GM18507 (cell line): ENCODE data around the gene SAT2.

Experiments used
- DNase-seq: peaks from one replicate; pipeline ENCODE4 v3.0.0; 2011; ENCODE audit warnings: low read depth; ENCODE audit not compliant: insufficient read length; ENCODE audit errors: extremely low spot score
- FAIRE-seq: peaks from 2 replicates; lab custom pipeline; 2011; peaks lifted over from hg19 to GRCh38; lab: Jason Lieb, UNC

The SAT2 gene

GRCh38 chr17:7579001-7579833, 48.4 kb downstream of the SAT2 start, which contains the start of gene CD68:
TSS of gene CD68 (plus strand) at chr17:7579638. CDS start at chr17:7579678, 40 bp downstream.
- DNase-seq = peak; percentile 63
- peak; percentile 92 for FAIRE-seq

DNA sequence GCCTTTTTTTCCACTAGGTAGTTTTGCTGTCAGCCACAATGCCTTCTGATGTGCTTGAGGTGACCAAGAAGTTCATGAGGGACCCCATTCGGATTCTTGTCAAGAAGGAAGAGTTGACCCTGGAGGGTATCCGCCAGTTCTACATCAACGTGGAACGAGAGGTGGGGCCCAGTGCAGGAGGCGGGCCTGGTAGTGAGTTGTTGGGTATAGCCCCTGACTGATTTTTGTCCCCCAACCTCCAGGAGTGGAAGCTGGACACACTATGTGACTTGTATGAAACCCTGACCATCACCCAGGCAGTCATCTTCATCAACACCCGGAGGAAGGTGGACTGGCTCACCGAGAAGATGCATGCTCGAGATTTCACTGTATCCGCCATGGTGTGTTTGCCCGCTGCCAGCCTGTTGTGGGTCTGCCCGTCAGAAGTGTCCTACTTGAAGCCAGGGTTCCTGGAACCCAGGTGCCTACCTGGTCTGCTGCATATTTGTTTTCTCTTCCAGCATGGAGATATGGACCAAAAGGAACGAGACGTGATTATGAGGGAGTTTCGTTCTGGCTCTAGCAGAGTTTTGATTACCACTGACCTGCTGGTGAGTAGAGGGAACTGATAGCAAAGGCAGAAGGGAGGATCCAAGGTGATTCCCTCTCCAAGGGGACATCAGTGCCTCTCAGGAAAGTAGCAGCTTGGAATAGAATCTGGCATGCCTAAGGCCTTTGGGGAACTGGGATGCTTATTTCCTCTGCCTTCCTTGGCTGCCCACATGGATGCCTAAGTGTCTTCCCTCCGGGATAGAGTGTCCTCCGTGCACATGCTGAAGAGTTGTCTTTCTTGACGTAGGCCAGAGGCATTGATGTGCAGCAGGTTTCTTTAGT, 50.1 kb downstream of the SAT2 start:
- FAIRE-seq (no peak), DNase-seq (no peak)

DNA sequence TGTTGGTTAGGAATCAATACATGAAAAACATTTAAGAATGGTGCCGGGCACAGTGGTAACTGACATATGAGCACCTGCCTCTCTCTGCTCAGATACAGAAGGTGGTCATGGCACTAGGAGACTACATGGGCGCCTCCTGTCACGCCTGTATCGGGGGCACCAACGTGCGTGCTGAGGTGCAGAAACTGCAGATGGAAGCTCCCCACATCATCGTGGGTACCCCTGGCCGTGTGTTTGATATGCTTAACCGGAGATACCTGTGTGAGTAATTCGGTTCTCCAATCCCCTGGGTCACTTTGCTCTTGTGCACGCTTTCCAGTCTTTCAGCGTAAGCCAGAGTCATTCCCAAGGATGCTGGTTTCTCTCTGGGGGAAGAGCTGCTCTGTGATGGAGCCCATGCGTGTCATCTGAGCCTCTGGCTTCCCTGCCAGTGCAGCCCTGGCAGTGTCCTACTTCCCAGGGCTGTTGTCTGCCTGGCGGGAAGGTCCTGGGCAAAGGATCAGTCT, 51.1 kb downstream of the SAT2 start:
- DNase-seq (no peak), FAIRE-seq (no peak)
